HG02840 (cell line): ENCODE results near the gene MARCHF3.
"Not testable (repeated sequence)": the region's sequence is repeated elsewhere in the genome, so short reads cannot be mapped to it uniquely, and the experiment has no call there.

ENCODE experiments used
- ATAC-seq: cut with Tn5 transposase; IDR thresholded peaks from one replicate; pipeline ENCODE4 v1.9.1; 2021; ENCODE audit warnings: mild to moderate bottlenecking, moderate library complexity, moderate number of reproducible peaks; ENCODE audit not compliant: unreplicated experiment, low FRiP score

MARCHF3 gene

DNA sequence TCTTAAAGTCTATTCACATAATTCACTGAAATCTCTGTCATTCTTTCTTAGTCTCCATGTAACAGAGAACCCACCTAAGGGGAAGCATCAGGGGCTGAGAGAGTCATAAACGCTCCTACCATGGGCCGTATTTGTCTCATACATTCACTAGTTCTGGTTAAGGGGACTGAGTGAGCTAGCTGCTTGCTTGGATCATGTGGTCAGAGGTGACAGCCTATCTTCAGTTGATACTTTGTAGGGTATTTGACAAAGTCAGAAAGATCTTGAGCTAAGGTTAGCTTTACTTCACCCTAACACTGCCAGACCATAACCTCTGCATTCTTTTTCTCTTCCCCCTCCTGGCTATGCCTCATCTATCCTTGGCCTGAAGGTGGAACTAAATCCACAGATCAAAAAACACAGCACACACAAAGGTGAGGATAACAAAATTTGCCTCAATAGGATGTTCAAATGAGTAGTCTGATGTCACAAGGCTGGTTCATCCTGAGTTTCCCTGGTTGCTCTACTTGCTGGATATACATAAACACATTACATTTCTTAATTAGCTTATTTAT lies 66.5 kb downstream of the MARCHF3 start:
- no peak for ATAC-seq

DNA sequence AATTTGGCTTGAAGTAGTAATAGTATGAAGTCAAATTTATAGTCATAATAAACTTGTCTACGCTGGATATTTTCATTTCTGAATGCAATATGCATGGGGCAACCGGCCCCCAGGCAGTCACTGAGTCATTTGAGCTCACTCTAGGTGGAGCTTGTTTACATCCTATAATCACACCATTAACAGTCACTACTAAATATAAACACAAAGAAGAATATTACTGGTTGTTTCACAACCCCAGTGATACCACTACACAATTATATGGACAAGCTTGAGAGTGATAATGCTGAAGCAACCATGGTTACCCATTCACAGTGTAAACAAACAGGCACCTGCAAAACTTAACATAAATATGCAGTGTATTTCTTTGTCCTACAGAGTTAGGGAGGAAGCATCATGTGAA lies 68.7 kb downstream of the MARCHF3 start:
- ATAC-seq = no peak

DNA sequence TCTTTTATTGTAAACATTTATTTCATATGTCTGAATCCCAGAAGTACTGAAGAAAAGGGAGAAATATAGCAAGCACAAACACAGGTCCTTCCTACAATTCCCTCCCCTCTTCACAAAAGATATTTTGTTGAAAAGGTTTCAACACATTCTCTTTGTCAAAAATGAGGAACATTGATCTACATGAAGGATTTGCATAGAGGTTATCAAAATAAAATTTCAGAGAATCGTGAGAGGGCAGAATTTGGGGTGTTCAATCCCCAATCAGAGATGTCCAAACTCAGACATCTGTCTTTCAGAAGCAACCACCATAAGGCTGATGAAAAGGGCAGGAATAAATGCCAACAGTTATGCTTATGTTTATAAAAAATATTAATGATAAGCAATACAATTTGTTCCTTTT lies 69.2 kb downstream of the MARCHF3 start:
- no peak for ATAC-seq

DNA sequence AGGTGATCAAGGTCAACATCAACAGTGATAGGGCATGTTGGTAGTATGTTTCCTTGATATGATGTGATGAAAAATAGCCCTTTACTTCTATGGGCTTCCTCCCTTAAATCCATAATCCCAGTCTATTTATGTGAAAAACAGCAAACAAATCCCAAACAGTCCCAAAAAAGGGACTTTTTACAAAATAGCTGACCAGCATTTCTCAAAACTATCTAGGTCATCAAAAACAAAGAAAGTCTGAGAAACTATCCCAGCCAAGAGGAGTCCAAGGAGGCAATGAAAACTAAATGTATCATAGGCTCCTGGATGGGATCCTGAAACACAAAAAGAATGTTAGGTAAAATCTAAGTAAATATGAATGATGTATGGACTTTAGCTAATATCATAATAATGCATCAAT lies 71.2 kb downstream of the MARCHF3 start:
- ATAC-seq = no peak

DNA sequence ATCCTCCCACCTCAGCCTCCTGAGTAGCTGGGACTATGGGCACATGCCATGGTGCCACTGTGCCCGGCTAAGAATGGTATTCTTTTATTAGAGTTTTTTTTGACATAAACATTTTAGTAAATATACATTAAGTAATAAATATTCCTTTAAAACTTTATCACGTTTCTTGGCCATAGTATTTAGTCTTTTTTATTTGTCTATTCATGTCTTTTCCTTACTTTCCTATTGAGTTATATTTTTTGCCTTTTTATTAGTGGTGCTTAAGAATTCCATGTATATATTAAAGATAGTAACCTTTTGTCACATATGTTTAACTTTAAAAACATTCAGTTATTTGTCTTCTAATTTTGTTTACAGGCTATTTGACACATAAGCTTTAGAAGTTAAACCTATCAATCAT lies 73.4 kb downstream of the MARCHF3 start:
- no peak for ATAC-seq

DNA sequence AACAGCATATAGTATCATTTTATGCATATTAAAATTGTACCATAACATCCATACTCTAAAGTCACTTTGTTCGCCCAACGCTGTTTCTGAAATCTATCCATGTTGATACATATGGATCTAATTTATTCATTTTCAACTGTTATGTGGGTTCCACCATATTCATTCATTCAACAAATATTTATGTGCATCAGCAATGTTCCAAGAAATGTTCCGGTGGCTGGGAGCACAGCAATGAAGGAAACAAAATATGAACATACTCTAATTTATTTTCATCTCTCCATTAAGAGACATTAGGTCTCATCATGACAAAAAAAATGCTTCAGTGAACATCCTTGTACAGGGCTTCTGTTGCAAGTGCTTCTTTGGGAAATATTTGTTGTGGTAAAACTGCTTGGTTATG lies 75.4 kb downstream of the MARCHF3 start:
- no peak for ATAC-seq

DNA sequence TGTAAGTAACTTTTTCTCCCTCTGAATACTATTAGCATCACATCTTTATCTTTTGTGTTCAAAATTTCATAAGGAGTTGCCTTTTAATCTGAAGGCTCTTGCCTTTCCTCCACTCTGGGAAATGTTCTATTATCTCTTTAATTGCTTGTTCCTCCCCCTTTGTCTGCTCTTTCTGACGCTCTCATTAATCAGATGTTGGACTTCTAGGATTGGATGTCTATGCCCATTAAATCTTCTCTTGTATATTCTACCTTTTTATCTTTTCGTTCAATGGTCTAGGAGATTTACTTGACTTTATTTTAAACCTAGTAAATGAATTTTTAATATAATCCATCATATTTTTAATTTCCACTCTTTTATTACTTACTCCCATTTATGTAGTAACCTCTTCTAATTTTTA lies 76.7 kb downstream of the MARCHF3 start:
- no peak for ATAC-seq

DNA sequence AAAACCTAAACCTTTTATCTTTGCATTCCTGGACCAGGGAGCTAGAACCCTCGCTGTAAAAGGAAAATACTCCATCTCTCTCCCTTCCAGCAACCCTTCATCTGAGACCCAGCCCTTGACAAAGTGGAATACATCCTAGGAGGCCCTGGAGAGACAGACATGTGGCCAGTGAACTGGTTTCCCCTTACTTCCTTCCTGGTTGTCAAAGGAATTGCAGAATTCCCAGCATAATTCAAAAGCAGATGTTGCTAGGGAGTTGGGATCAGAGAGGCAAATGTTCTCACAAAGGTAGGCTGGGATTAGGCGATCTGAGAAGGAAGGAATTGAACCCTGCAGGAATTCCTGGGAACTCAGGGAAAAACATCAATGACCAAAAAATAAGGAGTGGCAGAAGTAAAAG lies 80.9 kb downstream of the MARCHF3 start:
- ATAC-seq = no peak

DNA sequence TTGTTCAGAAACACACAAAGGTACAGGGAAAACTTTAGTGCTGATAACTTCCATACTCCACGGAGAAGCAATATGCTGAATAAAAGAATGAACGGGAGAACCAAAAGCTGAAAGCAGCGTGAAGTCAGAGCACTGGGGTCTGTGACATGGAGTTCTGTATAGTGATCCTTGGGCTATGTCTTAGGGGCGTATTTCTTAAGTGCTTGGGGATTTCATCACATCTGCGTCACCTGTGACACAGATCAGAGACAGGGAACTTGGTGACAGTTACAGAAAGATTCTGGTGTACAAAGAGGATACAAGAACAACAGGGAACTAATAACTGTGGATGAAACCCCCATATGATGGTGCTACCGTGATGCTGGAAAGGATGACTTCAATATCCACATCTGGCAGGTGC lies 81.9 kb downstream of the MARCHF3 start:
- ATAC-seq = no peak

DNA sequence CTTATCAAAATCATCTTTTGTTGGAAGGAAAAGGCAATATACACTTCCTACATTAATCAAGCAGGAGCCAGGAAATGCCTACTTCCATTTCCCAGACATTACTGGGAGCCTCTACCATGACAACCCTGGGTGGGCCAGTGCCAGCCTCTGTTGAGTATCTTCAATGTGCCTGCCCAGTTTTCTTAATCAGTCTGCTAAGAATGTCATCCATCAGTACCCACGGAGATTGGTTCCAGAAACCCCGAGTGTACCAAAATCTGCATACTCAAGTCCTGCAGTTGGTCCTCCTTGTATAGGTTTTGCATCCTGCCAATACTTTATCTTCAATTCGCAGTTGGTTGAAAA lies 82.4 kb downstream of the MARCHF3 start:
- no peak for ATAC-seq

DNA sequence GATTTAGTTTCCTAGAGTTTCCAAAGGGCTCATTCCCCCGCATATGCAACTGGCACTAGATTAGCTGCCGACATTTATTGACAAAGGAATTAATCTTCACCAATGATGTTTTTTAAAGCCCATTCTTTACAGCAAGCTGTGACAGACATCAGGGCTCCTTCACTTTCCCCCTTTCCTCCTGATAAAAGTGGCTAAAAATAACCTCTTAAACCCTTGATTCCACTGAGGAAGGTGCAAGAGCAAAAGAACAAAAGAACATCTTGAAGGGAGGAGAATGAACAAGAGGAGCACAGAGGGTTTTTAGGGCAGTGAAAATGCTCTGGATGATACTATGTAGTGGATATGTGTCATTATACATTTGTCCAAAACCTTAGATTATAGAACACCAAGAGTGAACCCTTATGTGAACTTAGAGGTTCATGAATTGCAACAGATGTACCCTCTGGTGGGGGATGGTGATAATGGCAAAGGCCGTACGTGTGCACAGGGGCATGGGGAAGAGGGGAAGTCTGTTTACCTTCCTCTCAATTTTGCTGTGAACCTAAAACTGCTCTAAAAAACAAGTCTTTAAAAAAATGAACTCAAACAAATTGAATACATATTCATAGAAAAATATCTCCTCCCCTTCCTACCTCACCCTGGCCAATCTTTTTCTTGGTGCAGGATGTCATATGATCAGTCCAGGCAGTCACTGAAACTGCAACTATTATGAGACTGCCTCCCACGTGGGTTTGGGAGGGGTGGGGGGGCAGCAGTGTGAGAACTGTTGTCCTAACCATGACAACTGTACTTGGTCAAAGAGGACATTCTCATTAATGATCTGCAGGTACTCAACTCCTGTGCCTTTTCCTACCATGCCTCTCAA lies 83.0 kb downstream of the MARCHF3 start:
- peak; percentile 77 for ATAC-seq

DNA sequence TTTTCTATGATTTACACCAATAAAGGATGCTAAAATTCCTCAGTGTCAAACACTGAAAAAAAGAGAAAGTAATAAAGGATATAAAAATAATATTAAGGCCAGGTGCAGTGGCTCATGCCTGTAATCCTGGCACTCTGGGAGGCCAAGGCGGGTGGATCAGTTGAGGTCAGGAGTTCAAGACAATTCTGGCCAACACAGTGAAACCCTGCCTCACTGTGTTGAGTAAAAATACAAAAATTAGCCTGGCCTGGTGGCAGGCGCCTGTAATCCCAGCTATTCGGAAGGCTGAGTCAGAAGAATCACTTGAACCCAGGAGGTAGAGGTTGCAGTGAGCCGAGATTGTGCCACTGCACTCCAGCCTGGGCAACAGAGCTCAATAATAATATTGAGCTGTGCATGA lies 87.5 kb downstream of the MARCHF3 start:
- not testable (repeated sequence) for ATAC-seq

DNA sequence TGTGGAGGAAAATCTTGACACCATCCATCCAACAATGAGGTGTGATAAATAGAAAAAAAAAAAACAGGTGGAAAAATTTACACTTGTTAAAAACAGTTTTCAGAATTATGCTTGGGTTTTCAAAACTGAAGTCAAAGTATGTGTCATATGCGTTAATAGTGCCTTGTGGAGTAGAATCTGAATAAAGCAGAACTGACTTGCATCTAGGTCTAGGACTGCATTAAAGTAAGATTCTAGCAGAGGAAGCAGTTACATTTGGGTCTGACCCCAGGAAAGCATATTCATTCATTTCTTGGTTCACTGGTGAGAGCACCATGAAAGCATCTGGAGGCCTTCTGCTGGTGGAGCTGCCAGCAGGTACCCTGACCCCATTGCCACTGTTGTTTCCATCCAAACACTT lies 89.0 kb downstream of the MARCHF3 start:
- no peak for ATAC-seq

DNA sequence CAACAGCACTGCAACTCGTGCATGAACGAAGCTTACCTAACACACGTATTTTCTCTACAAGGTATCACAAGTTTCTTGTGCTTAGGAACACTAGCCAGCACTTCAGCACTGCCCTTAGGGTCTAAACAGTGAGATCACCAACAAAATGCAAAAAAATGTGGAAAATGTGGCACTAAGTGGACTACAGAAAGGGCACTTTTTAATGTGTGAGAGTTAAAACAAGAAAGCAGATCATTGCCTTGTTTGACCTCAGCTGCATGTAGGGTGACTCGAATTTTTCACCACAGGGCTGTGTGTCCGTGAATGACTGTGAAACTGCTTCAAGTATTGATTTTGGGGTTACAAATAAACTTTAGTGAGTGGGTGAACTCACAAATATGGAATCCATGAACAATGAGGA lies 90.5 kb downstream of the MARCHF3 start:
- no peak for ATAC-seq

DNA sequence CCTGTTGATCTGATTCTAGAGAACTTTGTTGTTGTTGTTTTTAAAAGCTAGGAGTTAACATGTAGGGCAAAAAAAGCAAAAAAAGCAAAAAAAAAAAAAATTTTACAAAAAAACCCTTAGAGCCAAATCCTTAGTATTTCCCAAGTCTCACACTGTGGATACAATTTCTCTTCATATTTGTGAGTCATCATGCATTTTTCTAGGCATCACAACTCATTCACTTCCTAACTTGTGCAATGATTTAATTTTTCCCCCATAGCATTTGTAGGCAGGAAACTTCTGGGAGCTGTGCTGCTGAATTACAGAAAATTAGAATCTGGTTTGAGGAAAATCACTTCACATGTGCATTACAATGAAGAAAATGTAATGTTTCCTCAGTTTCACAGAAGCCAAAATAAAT lies 91.9 kb downstream of the MARCHF3 start:
- ATAC-seq = no peak

DNA sequence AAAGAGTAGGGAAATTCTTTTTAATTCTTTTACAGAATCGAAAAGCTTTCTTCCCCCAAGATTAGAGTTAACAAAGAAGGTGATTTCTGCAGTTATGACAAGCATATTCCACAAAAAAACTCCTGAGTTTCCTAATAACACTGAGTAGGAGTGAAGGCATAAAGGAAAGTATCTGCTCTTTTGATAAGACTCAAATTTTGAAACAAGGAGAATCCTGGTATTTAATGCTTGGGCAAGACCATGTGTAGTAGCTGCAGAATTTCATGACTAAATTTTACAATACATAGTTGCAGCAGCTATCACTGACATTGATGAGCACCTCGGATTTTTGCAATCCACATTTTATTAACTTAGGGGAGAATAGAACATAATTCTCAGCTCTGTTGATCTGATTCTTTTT lies 92.6 kb downstream of the MARCHF3 start:
- no peak for ATAC-seq

DNA sequence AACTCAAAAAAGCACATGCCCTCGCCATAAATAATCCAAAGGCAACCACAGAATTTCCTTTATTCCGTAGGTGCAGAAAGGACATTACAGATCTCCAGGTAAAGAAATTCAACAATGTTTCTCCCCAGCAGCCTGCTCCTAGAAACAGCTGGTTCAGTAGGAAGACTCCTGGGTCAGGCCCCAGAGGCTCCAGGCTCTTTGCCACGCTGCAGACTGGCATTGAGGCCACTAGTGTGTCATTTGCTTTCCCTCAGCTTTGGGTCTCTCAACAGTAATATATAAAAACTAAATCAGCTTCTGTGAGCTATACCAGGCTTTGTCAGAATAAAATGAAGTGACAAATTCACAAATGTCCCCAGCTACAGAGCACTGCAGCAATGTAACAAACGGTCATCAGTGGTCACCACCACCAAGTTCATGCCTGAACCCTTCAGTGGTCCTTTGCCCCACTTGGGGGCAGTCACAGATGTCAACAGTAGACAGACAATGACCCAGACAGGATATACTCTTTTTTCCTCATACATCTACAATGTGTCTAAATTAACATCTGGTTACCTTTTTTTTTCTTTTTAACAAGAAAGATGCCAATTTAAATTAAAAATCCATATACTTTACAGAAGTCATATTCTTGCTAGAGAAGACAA lies 93.5 kb downstream of the MARCHF3 start:
- no peak for ATAC-seq

DNA sequence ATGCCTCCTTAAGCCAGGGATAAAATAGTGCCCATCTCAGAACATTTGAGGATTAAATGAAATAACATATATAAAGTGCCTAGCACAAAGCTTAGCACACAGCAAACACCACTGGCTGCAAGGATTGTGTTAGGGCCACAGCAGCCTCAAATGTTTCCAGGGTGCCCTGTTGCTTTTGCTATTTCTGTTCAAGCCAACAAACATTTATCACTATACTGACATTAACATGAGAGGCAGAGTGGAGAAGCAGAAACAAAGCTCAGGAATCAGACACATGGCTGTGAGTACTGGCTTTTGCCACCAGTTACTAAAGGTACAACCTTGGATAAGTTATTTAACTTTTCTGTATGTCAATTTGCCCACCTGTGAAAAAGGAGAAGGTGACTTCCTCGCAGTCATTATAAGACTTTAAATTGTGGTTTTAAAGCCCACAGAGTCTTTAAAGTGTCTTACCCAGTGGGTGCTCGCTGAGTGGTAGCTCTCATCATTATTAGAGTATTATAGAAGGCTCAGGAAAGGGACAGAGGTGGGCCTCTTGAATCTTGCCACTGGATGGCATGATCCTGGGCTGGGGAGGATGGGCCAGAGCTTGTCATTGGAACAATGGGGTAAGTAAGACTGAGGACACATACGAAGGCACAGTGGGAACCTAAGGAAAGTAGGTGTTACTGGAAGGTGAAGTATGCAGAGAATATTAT lies 98.2 kb downstream of the MARCHF3 start:
- no peak for ATAC-seq

DNA sequence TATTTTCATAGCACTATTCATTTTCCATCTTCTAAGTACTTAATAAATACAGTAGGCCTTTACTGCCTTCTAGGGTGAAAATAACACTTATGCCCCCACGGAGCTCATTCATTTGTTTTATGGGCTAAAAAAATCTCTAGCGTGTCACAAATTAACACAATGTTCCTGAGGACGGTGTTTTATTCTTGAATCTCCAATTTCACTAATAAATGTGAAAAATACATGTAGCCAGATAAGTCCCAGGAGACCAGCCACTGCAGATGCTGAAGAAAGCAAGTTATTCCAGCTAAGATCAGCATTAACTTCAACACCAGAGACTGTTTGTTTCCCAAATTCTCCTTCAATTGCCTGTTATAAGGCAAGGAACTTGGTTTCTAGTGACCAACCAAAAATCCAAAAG lies 102.3 kb downstream of the MARCHF3 start:
- no peak for ATAC-seq

DNA sequence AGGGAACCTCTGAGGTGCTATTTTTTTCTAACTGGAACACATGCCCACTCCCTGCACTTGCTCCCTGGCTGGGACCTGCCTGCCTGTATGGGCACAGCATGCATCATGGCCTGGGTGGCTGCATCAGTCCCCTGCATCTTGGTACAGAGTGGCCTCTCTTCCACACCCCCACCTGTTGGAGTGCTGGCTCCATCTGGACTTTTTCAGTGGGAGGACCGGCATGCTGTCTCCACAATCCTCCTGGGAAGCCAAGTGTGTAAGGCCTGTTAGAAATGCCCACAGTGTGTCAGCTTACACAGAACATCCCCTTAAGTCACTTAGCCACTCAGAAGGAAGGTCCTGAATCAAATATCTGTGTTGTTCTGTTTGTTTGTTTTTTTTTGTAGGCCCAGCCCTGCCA lies 102.9 kb downstream of the MARCHF3 start:
- no peak for ATAC-seq

DNA sequence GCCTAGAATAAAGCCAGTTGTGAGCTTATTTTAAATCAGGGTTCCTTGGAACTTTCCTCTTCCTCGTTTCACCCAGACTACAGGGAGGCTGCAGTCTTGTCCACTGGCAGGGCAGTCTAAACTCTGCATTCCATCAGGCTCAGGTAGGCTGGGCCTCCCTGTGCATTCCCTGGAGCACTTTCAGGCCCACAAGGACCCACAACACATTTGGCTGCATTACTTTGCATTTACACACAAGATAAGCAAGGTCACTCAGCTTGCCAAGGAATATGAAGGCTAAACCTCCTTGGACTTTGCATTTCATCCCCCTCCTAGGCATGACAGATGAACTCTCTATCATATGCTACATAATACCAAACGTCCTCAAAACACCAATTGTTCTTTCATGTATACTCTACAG lies 104.2 kb downstream of the MARCHF3 start:
- ATAC-seq = no peak
